NT2/D1 (cell line): ENCODE results near the gene RPRD1B.

Source experiments
- SUZ12 ChIP-seq: IDR thresholded peaks from 2 replicates; pipeline ENCODE4 v1.6.1; 2011; ENCODE audit not compliant: insufficient read length, insufficient read depth; ENCODE audit errors: extremely low read depth
- YY1 ChIP-seq: IDR thresholded peaks from 2 replicates; pipeline ENCODE4 v1.6.1; 2011; ENCODE audit not compliant: insufficient read length, insufficient read depth
- ZNF274 ChIP-seq: IDR thresholded peaks from 2 replicates; pipeline ENCODE4 v1.6.1; 2011; ENCODE audit warnings: mild to moderate bottlenecking, low read depth, low read length

DNA sequence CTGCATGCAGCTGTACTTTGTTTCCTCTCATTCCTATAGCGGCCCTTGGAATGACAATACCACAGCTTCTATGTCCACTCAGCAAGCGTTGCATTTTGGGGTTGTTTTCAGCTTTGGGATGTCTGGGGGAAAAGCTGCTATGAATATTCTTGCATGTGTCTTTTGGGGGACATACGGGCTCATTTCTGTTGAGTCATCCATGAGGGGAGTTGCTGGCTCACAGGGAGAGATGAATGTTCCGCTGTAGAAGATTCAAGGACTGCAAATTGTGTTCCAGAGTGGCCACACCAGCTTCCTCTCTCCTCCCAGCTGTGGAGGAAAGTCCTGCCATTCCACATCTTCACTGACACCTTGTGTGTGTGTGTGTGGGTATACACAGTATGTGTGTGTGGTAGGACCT lies 88.2 kb downstream of the RPRD1B start:
- no peak for TF ChIP-seq ZNF274
- TF ChIP-seq YY1, result no peak
- no peak for TF ChIP-seq SUZ12
